Sigmoid colon (tissue), 7 donors: ENCODE measurements around the gene CRTC2. TPM values are rescaled to one million over a fixed set of nuclear protein-coding genes. Genes with fewer than 3 reads are reported as not detected.
A peak's percentile ranks its signal among the peaks of the same experiment; 100 is the strongest.

Experiments used
- DNase-seq: peaks from one replicate; pipeline ENCODE4 v3.0.0-alpha.2; 2019
- H3K27ac ChIP-seq, 4 donors: fragments of 200-600 bp; sonication (generic); one replicate each; pipeline ENCODE4 v1.5.1; 2016 to 2019; ENCODE audit warnings: mild to moderate bottlenecking in 1 of 4
- H3K27me3 ChIP-seq, 3 donors: fragments of 200-600 bp; sonication (generic); one replicate each; pipeline ENCODE4 v1.5.1; 2019; ENCODE audit warnings: mild to moderate bottlenecking in 1 of 3
- H3K36me3 ChIP-seq, 4 donors: fragments of 200-600 bp; sonication (generic); one replicate each; pipeline ENCODE4 v1.5.1; 2016 to 2019
- H3K4me1 ChIP-seq, 4 donors: fragments of 200-600 bp; sonication (generic); one replicate each; pipeline ENCODE4 v1.5.1; 2017 to 2019
- H3K4me3 ChIP-seq, 4 donors: fragments of 200-600 bp; sonication (generic); one replicate each; pipeline ENCODE4 v1.5.1; 2017 to 2019; ENCODE audit warnings: mild to moderate bottlenecking in 2 of 4, moderate library complexity in 1 of 4
- H3K9me3 ChIP-seq, 4 donors: fragments of 200-600 bp in 3 of 4; sonication (generic) in 3 of 4; one replicate each; pipeline versions ENCODE4 v1.5.1 to v1.6.1; 2013 to 2019
- EP300 ChIP-seq, 4 donors: sonication (generic); formaldehyde crosslinking; IDR thresholded peaks; one replicate each; pipeline ENCODE4 v1.6.1; 2017; ENCODE audit warnings: antibody characterized with exemption in 4 of 4
- POLR2A ChIP-seq, 2 donors: fragments of 450-650 bp; IDR thresholded peaks; one replicate each; pipeline ENCODE4 v1.6.1; 2016; ENCODE audit warnings: antibody characterized with exemption in 2 of 2, mild to moderate bottlenecking in 2 of 2, moderate library complexity in 2 of 2
- POLR2AphosphoS5 ChIP-seq, 4 donors: sonication (generic); formaldehyde crosslinking; IDR thresholded peaks; one replicate each; pipeline ENCODE4 v1.6.1; 2017; ENCODE audit warnings: antibody characterized with exemption in 4 of 4
- WGBS, 2 donors: extraction: QIAGEN DNeasy Blood & Tissue Kit; methylation state at CpG; one replicate each; pipeline ENCODE4 v1.1.7; 2013; 5-methylcytosine and 5-hydroxymethylcytosine counted together
- intact Hi-C: fragments of 100-400 bp; cut with DNase I; formaldehyde crosslinking; loops from one replicate; pipeline ENCODE4 v1.15.1; 2023
- polyA plus RNA-seq, 3 donors: library from polyadenylated mRNA; stranded (reverse); fragments of 200-250 nt; gene quantifications; one replicate each; pipeline ENCODE4 v1.2.3, GENCODE V29; 2013
- total RNA-seq, 4 donors: library from RNA; depleted of rRNA; stranded (reverse); fragments of >200 nt; gene quantifications; one replicate each; pipeline ENCODE4 v1.1.0, GENCODE V29; 2016
- TF ChIP-seq, protein P1 (sequence below), 4 experiments: fragments of 450-650 bp in 3 of 4; fragments of 200-600 bp in 1 of 4; IDR thresholded peaks; one replicate each; pipeline ENCODE4 v1.5.1; 2016 to 2019; ENCODE audit warnings: antibody characterized with exemption in 4 of 4, mild to moderate bottlenecking in 3 of 4, moderate library complexity in 2 of 4
- donor health status: healthy with polysubstance abuse.
- donor health status: Bipolar disorder and iron deficiency.
- donor health status: healthy.

The CRTC2 gene
- total and polyA plus RNA-seq, 7 donors: 13.7 to 32.9 (median 17.8) TPM

DNA sequence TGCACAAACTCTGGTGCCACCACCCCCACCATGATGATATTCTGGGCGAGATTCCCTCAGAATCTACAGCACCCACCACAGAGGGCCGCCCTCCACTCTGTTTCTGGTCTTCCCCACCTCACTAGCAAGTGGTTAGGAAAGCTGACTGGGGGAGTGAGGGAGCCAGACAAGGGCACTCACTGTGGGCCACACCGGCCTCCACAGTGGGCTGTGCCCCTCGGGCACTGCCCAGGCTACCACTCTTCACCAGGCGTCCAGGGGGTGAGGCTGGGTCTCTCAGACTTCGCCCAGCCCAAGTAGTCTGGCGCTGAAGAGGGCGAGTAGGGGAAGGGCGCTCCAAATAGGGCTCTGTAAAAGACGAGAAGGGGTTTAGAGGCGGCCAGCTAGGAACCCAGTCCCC is 24.5 kb downstream of the CRTC2 start:
- Histone ChIP-seq H3K36me3 (peaks cover 43 to 89% (median 68%) of the 10 kb centered on the region in 4 donors), H3K27ac (no peak overlapping the region), H3K27me3 (no peaks in the 10 kb centered on the region), H3K9me3 (no peaks in the 10 kb centered on the region), H3K4me3 (no peak overlapping the region), H3K4me1 (no peaks in the 10 kb centered on the region)
- peak; percentile 27 for DNase-seq
- WGBS, 2 donors: 97% methylated on average over 11 of the region's 11 CpGs
- intact Hi-C loops: no loop called here
- TF ChIP-seq, protein P1, sequence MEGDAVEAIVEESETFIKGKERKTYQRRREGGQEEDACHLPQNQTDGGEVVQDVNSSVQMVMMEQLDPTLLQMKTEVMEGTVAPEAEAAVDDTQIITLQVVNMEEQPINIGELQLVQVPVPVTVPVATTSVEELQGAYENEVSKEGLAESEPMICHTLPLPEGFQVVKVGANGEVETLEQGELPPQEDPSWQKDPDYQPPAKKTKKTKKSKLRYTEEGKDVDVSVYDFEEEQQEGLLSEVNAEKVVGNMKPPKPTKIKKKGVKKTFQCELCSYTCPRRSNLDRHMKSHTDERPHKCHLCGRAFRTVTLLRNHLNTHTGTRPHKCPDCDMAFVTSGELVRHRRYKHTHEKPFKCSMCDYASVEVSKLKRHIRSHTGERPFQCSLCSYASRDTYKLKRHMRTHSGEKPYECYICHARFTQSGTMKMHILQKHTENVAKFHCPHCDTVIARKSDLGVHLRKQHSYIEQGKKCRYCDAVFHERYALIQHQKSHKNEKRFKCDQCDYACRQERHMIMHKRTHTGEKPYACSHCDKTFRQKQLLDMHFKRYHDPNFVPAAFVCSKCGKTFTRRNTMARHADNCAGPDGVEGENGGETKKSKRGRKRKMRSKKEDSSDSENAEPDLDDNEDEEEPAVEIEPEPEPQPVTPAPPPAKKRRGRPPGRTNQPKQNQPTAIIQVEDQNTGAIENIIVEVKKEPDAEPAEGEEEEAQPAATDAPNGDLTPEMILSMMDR (IDR thresholded peaks at IDR 0.05): no peak
- TF ChIP-seq POLR2A (IDR thresholded peaks at IDR 0.05) (no peak), POLR2AphosphoS5 (IDR thresholded peaks at IDR 0.05) (no peak), EP300 (IDR thresholded peaks at IDR 0.05) (no peak)

DNA sequence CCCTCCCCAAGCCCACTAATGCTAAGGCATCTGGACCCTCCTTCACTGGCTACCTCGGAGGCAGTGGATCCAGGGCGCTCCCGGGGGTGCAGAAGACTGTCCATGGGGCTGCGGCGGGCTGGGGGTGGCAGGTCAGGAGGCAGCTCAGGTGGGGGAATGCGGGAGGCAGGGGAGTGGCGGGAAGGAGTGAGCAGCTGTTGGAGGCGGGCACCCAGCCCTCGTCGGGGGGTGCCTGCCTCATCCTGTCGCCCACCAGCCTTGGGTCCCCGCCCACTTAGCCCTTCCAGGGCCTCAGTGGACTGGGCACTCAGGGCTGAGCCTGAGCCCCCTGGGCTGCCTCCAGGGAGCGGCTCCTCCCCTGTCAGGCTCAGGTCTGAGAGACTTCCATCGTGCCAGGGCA is 25.0 kb downstream of the CRTC2 start:
- 93 to 94% methylated on average over 14 of the region's 14 CpGs for whole genome bisulfite sequencing, 2 donors
- Histone ChIP-seq H3K36me3 (peaks cover 43 to 84% (median 68%) of the 10 kb centered on the region in 4 donors), H3K9me3 (no peaks in the 10 kb centered on the region), H3K4me1 (no peaks in the 10 kb centered on the region), H3K27me3 (no peaks in the 10 kb centered on the region), H3K4me3 (no peak overlapping the region), H3K27ac (no peak overlapping the region)
- TF ChIP-seq EP300 (IDR thresholded peaks at IDR 0.05) (no peak), POLR2AphosphoS5 (IDR thresholded peaks at IDR 0.05) (no peak), POLR2A (IDR thresholded peaks at IDR 0.05) (no peak)
- TF ChIP-seq, protein P1 (IDR thresholded peaks at IDR 0.05): no peak
- intact Hi-C loops: no loop called here
- peak; percentile 54 for DNase-seq

DNA sequence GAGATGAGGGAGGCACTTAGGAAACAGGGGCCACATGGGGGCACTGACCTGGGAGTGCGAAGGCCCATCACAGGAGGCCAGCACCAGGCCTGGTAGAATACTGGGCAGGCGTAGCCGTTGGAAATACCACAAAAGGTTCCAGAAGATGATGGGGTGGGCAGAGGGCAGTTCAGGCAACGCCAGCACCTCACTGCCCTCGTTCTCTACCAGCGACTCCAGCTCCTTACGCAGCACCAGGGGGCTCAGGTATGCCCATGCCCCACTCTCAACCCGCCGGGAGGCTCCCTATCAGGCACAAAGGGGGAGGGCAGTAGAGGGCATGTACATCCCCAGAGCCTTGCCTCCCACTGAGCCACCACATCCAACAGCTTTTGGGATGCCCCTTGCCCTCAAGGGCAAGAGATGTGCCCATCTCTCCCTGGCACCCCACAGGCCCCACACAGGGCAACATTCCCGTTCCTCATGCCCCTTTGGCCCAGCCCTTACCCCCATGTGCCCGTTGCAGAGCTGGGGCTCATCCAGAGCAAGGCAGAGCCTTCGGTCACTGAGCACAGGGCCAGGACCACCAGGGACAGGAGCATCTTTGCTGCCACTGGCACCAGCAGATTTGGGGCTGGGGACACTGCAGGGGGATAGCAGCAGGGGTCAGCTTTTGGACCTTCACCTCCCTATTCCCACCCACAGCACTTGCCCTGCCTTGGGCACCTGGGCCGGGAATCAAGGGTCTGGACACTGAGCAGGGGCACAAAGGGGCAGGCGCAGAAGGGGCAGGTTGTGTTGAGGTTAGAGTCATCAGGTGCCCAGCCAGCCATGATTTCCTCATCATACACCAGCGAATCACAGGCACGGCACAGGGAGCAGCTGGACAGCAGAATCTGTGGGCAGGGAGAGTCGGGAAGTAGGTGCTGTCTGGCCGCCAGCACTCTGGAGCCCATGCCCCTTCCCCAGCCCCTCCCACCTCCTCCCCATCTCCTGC is 26.0 kb downstream of the CRTC2 start:
- Histone ChIP-seq H3K27me3 (no peaks in the 10 kb centered on the region), H3K4me1 (no peaks in the 10 kb centered on the region), H3K9me3 (no peaks in the 10 kb centered on the region), H3K27ac (no peak overlapping the region), H3K36me3 (peaks cover 41 to 77% (median 63%) of the 10 kb centered on the region in 4 donors), H3K4me3 (no peak overlapping the region)
- intact Hi-C loops: no loop called here
- 97 to 99% methylated on average over 18 of the region's 18 CpGs for WGBS, 2 donors
- DNase-seq: peak; percentile 63
- TF ChIP-seq EP300 (IDR thresholded peaks at IDR 0.05): no peak
- TF ChIP-seq, protein P1 (IDR thresholded peaks at IDR 0.05): no peak

DNA sequence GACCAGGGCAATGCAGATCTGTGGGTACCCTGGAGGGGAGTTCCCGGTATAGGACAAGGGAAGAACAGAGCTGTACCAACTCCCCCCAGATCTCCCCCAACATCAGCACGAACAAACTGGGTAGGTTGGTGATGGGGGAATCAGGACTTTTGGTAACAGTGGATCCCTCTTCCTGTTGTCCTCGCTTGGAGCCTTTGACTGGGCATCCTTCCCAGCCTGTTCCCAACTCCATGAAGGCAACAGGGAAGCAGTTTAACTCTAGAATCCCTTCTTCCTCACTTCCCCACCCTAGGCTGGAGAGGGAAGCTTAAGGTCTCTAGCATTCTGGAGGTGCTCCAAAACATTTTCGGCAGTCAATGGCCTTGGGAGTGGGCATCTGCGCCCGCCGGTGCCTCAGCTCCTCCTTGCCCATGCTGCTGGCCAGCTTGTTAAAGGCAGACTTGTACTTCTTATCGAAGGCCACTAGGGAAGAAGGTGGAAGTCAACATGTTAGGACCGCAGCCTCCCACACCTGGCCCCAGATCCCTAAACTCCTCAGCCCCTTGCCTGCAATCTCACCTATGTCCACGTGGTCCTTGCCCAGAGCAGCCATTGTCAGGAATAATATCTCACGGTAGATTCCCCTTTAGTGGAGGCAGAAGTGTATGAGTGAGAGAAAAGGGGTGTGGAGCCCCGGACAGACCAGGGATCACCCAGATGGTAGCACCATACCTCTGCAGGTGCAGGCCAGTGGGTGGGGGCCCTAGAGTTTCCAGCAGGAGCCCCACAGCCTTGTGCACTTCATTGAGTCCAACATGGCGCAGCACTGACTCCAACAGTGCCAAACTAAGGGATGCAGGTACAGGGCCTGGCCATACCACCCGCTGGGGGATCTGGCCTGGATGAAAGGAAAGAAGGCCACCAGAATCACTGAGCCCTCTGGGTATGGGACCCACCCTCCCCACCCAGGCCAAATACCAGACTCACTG is 28.1 kb downstream of the CRTC2 start:
- intact Hi-C loops: no loop called here
- no peaks in the 10 kb centered on the region for H3K4me1 ChIP-seq
- no peak for TF ChIP-seq EP300 (IDR thresholded peaks at IDR 0.05)
- TF ChIP-seq, protein P1 (IDR thresholded peaks at IDR 0.05): no peak
- peak overlapping the region in 1 of 4 donors; percentile 25 for H3K27ac ChIP-seq
- no peaks in the 10 kb centered on the region for H3K9me3 ChIP-seq
- H3K36me3 ChIP-seq: peaks cover 22 to 55% (median 42%) of the 10 kb centered on the region in 4 donors
- 88 to 92% methylated on average over 14 of the region's 14 CpGs for WGBS, 2 donors
- DNase-seq: no peak
- no peaks in the 10 kb centered on the region for H3K27me3 ChIP-seq
- no peak overlapping the region for H3K4me3 ChIP-seq
